GM19193 (cell line): ENCODE measurements around the gene LY6G6F.

ENCODE experiments used
- POLR2A ChIP-seq: IDR thresholded peaks from 4 replicates; pipeline ENCODE4 v1.6.1; 2011; ENCODE audit not compliant: insufficient read depth, insufficient read length; ENCODE audit errors: extremely low read depth

Gene LY6G6F, protein sequence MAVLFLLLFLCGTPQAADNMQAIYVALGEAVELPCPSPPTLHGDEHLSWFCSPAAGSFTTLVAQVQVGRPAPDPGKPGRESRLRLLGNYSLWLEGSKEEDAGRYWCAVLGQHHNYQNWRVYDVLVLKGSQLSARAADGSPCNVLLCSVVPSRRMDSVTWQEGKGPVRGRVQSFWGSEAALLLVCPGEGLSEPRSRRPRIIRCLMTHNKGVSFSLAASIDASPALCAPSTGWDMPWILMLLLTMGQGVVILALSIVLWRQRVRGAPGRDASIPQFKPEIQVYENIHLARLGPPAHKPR

DNA sequence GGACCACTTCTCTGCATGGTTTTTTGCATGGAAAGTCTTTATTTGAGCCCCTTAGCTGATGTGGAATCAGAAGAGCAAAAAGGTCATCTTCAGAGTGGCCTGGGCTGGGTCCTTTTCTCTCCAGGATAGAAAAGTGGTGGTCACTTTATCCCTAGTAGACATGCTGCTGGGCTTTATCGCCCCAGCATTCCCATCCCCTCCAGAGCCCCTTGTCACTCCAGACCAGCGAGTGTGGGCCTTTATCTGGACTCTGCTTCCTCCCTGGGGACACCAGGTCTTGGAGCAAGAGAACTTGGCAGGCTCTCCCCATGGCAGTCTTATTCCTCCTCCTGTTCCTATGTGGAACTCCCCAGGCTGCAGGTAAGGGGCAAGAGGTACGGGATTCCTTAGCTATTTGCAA is at the start of gene LY6G6F:
Gene LY6G6F, plus strand, starts transcription at position 268 of the 400 bp plus-strand sequence. Its CDS starts 41 bp downstream, at position 309.
- TF ChIP-seq POLR2A, result no peak

DNA sequence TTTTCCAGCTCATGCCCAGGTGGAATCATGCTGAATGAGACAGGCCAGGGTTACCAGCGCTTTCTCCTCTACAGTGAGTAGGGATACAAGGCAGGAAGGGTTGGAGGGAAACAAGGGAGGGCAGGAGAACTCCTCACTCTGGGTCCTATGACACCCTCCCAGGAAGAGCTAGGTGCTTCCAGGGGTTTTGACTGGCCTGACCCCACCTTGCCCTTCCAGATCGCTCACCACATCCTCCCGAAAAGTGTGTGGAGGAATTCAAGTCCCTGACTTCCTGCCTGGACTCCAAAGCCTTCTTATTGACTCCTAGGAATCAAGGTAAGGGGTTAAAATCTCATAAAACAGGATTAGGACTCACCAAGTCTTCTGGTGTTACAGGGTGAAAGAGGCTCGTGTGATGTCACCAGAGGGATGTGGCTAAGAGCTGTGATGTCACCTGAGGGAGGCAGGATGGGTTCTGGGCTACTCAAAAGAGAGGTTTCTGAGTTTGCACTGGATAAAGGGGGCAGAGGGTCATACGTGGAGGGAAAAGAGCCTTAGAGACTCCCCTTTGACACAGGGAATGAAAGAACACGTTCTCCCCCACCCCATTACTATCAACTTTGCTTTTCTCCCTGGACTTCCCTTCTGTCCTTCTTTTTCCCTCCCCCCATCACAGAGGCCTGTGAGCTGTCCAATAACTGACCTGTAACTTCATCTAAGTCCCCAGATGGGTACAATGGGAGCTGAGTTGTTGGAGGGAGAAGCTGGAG is 49.1 kb upstream of the LY6G6F start:
- no peak for TF ChIP-seq POLR2A

DNA sequence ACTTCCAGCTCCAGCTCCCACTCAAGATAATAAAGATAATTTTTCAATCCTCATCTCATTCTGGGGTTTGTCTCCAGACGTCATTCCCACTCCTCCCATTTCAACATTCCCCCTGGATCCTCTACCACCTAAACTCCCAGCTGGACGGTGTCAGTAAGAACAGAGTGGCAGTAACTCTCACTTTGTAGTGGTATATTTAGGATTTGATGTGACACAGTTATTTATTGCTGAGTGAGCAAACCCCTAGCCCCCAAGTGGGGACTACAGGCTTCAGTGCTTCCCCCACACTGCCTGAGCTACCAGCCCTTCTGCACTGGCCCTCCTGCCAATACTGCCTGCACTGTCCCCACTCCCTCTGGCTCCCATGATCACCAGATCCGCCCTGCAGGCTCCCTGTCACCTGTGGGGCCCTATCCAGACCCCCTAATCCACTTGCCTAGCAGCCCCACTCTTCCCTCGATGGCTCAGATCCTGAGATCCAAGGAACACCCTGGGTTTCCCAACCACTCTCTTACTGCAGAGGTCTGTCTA is 48.4 kb upstream of the LY6G6F start:
- no peak for TF ChIP-seq POLR2A

DNA sequence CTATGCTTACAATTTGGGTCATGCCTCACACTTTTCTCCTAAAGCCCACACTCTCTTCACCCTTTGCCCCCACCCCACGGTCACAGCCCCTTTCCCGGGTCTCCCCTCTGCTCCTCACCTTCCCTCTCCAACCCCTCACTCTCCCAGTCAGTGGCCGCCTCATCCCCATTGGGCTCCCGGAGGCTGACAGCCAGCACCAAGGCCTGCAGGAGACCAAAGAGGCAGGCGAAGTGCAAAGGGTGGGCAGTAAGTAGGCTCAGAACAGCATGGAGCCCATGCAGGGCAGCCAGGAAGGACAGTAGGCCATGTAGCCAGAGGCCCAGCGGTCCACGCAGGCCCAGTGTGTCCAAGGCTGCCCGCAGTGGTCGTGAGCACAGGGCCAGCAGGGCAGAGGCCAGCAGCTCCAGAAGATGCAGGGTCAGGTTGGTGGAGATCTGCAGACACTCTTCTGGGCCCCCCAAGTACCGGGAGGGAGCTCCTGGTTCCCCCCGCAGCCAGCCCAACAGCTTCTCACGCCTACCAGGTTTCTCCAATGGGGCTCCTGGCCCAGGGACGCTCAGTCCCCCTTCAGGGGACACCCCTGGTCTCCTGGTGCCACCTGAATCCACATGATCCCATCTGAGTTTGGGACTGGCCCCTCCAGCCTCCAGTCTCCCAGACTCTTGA is 47.5 kb upstream of the LY6G6F start:
- no peak for TF ChIP-seq POLR2A

DNA sequence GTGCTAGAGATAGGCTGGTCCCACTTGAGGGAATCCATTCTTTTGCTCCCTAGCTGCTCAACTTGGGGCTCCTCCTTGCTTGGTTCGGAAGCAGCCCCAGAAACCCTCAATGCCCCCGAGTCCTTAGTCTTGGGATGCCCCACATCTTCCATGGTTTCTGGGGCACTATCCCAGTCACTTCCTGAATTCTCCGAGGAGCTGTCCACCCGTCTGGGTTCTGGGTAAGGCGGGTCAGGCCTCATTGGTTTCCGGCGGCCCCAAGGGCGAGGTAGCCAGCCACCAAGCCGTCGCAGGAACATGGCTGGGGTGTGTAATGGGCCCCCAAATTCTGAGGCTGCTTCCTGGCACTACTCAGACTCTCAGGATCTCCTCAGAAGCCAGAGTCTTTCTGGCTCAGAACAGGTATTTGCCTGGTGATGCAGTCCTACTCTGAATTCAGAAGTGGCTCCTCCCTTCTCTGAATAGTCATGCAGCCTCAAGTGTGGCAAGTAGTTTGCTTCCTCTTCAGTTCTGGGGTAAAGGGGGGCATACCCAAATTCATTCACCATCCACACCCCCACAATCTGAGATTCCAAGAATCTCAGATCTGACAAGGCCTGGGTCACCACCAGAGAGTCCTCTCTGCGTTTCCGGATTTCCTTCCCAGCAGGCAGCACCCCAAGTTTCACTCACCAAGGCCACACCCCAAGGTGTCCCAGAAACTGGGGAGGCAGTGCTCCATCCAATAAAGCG is 46.9 kb upstream of the LY6G6F start:
- TF ChIP-seq POLR2A, result peak; percentile 15

DNA sequence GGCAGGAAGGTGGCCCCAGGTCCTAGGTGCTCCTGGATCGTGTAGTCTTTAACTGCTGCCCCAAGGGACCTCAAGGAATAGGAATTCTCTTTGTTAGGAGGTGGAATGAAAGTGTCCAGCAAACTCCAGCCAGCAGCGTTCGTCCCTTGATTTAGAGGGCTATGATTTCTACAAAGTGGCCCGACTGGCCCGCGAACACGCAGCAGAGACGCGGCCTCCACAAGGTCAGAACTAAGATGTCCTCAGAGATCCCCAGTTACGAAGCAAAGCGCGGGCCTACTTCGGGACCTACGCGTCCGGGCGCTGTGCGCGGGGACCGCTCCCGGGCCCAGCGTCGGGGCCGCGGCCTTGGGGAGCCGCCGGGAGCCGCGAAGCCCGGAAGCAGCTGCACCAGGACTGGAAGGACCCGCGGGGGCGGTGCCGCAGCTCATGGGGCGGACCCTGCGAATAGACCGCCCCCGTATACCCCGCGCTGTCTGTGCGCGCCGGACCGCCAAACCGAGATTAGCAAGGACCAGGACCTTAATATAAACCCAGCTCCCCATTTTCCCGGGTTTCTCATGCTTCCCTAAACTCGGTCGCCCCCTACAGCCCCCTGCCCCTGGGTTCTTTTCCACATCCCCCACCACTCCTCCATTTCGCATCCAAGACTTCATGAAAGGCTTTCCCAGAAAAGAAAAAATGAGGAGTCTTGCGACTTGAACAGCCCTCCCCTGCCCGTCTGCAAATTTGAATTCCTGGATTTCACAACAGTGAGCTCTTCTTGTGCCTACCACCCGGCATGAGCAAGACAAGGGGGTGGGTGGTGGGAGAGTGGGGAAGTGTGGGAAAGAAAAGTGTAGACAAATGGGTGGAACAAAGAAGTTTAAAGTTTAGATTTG is 46.0 kb upstream of the LY6G6F start, which contains the start of gene C6orf47:
Gene C6orf47, minus strand, starts transcription at position 398 of the 881 bp plus-strand sequence. CDS start 831 bp downstream, outside the sequence.
- TF ChIP-seq POLR2A, result peak; percentile 91

DNA sequence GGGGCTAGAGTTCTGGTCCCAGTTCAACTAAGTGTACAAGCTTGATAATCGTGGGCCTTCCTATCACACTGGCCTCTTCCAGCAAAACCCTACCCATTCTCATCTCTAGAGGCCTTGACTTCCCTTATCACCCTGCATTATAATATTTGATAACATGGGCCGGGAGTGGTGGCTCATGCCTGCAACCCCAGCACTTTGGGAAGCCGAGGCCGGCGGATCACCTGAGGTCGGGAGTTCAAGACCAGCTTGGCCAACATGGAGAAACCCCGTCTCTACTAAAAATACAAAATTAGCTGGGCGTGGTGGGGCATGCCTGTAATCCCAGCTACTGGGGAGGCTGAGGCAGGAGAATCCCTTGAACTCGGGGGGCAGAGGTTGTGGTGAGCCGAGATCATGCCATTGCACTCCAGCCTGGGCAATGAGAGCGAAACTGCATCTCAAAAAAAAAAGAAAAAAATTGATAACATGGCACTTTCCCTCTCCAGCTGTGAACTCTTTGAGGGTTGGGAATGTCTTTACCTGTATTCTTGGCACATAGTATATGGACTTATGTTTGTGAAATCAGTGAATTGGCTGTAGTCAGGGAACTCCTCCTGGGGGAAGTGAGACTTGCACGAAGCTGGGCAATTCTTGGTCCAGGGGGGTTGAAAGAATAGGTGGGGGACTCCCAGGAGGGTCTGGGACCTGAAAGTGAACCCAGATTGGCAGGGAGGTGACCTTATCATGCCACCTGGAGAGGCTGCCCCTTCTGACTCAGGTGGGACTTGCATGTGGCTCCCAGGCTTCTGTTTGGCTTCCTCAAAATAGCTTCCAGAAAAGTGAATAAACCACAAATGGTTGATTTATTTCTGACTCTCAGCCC is 45.2 kb upstream of the LY6G6F start:
- no peak for TF ChIP-seq POLR2A

DNA sequence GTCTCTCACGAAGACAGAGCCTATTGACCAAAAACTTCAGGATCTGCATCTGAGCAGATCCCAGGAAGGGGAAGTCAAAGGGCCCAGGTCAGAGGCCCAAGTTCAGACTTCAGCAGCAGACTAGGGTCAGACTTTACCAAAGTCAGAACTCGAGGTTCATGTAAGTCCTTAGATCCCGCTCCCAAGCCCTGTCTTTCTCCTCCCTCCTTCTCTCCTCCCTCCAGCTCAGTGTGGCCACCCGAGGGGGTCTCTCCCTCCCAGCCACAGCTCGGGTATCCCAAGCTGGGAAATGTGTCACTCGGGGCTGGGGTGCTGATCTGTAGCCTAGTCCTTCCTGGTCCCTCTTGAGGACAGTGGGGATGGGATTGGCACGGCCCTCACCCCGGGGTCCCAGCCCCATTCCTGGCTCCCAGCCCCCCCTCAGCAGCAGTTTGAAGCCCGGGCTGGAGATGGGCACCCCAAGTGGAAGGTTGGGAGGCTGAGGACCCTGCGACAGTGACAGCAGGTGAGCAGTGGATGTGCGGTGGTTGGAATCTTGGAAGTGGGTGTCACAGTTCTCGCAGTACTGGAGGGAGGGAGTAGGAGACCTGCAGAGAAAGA is 44.4 kb upstream of the LY6G6F start:
- TF ChIP-seq POLR2A, result no peak

GRCh38 chr6:31663126-31663960 is 43.3 kb upstream of the LY6G6F start:
- no peak for TF ChIP-seq POLR2A

- TF ChIP-seq POLR2A, result no peak
Measured at GRCh38 chr6:31663961-31664789, 42.5 kb upstream of the LY6G6F start.
